CD4-positive, alpha-beta T cell treated with Interleukin-17A for 4 hours (primary cell): ENCODE results near the gene OAS3.
"Not testable (repeated sequence)": the region's sequence is repeated elsewhere in the genome, so short reads cannot be mapped to it uniquely, and the experiment has no call there.

ENCODE experiments used
- DNase-seq: peaks from one replicate; pipeline ENCODE4 v3.0.0-alpha.2; 2020; ENCODE audit warnings: mixed read lengths

Gene OAS3

DNA sequence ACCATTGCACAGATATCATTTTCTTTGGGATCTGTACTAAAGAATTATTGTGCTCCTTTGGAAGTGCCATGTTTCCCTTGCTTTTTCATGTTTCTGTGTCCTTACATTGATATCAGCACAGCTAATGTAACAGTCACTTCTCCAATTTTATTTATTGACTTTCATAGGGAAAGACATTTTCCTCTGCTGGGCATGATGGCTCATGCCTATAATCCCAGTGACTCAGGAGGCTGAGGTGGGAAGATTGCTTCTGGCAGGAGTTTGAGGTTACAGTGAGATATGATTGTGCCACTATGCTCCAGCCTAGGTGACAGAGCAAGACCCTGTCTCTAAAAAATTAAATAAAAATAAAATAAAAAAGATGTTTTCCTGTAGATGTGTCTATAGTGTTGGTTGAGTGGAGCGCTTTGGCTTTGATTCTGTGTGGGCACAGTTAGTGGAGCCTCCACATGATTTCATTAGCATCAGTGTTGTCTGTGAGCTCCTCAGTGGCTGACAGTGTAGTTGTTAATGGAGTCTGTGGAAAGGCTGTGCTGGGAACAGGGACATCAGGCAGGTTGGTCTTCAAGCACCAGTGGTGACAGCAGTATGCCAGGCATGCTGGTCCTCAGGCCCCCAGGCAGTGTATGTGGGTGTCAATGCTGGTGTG, 47.5 kb downstream of the OAS3 start:
- DNase-seq: no peak

DNA sequence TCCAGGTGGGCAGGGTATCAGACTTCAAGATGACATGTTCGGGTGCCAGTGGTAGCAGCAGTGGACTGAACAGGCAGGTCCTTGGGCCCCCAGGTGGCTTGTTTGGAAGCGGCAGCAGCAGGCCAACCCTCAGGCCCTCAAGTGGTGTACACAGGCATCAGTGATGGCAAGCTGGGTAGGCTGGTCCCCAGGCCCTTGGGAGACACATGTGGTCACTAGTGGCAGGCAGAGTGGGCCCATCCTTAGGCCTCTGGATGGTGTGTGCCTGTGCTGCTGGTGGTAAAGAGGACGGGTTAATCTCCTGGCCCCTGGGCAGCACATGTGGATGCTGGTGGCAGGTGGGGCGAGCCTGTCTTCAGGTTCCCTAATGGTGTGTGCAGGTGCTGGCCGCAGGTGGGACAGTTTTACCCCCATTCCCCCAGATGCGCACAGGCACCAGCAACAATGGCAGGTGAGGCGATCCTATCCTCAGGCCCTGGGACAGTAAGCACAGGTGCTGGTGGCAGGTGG, 48.1 kb downstream of the OAS3 start:
- no peak for DNase-seq

DNA sequence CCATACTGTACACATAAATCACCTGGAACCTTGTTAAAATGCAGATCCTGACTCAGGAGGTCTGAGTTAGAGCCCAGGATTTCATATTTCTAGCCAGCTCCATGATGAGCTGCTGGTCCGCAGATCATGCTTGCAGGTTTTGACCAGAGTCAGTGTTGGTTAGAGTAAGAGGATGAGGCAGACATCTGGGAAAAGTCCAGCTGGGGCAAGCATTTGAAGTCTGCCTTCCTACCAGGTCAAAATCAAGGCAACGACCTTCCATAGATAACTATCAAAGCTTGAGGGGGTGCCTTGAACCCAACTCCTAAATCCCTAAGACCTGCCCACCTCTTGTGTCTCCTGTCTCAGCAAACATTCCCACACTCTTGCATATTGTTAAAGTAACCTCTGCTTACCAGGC, 49.3 kb downstream of the OAS3 start:
- DNase-seq: no peak

DNA sequence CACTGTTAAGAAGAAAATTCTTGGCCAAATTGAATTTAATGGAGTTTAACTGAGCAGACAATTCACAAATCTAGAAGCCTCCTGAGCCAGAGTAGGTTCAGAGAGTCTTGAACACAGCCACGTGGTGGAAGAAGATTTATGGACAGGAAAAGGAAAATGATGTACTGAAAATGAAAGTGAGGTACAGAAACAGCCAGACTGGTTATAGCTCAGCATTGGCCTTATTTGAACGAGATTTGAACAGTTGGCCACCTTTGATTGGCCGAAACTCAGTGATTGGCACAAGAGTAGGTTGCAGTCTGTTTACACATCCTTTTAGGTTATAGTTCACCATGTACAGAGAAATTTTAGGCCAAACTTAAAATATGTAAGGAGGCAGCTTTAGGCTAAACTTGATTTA, 50.0 kb downstream of the OAS3 start:
- DNase-seq: no peak

- not testable (repeated sequence) for DNase-seq
Measured at GRCh38 chr12:112988823-112989385, 50.6 kb downstream of the OAS3 start.

DNA sequence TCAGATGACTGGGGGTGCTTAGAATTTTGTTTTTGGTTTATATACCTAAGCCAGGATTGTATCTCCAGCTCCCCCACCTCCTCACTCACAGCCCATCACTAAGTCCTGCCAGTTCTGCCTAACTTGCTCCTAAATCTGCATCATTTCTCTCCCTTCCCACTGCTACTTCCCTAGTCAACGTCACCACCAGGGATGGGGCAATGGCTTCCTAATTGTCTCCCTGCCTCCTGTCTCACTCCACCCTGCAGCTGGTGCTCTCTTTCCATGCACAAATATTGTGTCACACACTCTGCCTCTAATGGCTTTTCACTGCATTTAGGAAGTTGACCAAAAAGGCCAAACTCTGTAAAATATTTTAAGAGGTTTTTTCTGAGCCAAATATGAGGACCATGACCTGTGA, 51.5 kb downstream of the OAS3 start:
- no peak for DNase-seq

DNA sequence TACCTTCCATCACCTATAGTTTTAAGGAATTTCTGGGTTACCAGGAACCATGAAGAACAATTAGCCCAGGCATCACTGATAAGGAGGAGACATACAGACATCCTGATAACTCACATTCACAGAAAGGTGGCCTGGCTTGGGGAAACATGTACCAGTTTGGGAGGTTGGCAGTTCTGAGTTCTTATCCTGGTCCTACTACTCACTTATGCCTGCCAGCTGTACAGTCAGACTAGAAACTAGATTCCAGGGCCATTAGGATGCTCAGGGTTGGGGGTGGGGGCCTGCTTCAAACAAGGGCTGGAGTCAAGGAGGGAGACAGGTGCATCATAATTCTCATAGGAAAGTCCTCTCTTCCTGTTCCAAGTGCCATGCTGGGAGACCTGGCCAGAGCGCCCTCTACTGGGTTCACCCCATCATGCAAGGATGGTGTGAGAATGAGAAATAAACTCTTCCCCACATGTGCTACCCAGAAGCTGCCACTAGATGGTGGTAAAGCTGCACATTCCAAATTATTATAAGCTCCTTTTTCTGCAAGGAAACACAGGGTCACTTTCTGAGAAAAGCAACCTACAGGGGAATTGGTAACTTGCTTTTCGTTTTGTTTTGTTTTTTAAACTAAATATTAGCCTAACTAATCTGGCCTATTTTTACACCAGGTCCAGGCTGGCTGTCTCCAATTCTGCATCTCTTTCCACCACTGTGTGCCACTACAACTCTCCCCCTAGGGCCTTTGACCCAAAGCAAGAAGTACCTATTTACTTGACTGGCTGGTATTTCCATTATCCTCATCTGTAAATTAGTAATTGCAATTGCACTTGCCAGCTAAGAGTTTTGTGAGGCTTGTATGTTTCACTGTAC, 54.5 kb downstream of the OAS3 start:
- peak; percentile 68 for DNase-seq

GRCh38 chr12:112995008-112995407, 56.7 kb downstream of the OAS3 start:
- DNase-seq: no peak

GRCh38 chr12:112996501-112996900, 58.2 kb downstream of the OAS3 start:
- DNase-seq: no peak

- DNase-seq: no peak
Measured at GRCh38 chr12:112997506-112997905, 59.2 kb downstream of the OAS3 start.

DNA sequence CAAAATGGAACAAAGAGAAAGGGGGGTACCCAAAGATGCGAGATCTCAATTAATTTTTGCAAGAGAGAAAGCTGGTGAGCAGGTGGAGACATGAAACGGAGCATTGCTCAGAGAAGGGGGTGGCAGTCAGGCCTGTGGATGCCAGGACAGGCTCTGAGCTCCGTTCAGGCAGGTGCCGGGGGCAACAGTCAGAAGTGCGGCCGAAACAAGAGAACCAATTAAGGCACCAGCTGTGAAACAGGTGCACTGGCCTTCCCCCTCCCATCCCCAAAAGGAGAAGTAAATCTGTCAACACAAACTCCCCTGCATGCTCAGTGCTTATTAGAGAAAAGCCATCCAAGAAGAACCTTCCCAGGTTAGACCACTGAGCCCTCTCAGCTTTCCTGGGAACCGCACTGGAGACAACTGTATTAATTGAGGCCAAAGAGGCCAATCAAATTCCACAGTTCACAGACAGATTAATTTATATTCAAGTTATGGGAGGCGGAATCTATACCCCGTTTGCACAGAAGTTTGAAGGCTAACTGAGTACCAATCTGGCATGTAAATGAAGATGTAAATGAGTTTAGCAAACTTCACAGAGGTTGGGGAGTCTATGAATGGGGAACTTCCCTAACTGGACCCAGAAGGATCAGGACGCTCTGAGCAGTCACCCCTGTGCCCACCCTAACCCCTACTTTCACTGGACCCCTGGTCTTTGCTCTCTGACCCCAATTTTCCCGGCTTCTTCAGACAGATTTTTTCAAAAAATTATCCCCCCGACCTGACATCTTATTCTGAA, 60.9 kb downstream of the OAS3 start:
- DNase-seq: no peak

DNA sequence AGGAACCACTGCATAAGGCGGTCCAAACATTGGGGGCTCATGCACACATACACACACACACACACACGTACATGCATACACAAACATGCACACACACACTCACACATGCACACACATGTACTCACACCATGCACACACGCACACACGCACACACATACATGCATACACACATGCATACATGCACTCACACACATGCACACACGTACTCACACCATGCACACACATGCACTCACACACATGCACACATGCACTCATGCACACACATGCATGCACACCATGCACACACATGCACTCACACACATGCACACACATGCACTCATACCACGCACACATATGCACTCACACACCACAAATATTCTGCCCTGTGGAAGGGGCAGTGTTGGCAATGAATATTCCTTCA, 62.2 kb downstream of the OAS3 start:
- DNase-seq: no peak

GRCh38 chr12:113002155-113002554, 63.9 kb downstream of the OAS3 start:
- DNase-seq: no peak

DNA sequence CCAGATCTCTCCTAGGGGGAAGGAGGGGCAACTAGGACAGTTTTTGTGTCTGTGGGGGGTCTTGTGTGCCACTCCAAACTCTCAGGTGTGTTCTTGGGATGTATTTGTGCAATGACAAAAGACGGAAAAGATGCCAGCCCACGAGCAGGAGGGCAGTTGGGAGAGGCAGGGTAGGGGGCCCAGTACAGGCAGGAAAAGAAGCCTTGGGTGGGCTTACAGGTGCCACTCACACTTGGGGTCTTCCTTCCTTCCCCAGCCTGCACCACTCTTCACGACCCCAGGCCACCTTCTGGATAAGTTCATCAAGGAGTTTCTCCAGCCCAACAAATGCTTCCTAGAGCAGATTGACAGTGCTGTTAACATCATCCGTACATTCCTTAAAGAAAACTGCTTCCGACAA, 64.4 kb downstream of the OAS3 start:
- no peak for DNase-seq

DNA sequence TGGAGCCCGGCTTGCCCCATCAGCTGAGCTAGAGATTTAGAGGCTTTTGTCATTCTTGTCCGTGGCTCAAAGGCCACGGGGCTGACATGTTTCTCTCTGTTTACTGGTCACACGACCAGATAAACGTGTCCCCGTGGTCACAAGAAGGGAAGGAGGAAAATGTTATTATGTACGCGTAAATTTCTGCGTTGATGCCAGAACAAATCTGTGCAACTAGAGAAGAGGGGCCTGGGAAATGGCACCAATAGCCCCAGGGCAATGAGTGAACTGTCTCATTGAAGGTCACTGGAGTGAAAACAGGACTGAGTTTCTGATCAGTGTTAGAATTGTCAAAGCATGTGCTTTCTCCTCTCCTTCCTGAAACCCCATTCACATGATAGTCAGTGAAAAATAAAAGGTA, 65.4 kb downstream of the OAS3 start:
- no peak for DNase-seq

DNA sequence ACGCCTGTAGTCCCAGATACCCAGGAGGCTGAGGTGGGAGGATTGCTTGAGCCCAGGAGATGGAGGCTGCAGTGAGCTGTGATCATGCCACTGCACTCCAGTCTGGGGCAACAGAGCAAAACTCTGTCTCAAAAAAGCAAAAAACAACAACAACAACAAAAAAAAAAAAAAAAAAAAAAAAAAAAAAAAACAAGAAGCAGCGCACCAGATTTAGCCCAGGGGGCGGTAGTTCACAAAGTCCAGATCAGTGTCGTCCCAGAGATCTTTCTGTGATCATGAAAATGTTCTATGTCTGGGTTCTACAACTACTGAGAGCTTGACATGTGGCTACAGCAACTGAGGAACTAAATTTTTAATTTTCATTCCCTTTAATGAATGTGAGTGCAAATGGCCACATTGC, 67.5 kb downstream of the OAS3 start:
- no peak for DNase-seq

DNA sequence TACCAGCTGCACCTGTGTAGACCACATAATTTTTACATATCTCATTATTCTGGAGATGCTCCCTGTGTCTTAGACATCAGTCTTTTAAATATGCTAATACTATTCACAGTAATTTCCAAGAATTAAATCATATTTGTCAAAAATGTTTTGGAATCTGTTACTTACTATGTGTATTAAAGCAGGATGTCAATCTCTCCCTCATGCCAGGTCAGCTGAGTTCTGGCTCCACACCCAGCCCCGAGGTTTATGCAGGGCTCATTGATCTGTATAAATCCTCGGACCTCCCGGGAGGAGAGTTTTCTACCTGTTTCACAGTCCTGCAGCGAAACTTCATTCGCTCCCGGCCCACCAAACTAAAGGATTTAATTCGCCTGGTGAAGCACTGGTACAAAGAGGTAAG, 67.9 kb downstream of the OAS3 start:
- no peak for DNase-seq

DNA sequence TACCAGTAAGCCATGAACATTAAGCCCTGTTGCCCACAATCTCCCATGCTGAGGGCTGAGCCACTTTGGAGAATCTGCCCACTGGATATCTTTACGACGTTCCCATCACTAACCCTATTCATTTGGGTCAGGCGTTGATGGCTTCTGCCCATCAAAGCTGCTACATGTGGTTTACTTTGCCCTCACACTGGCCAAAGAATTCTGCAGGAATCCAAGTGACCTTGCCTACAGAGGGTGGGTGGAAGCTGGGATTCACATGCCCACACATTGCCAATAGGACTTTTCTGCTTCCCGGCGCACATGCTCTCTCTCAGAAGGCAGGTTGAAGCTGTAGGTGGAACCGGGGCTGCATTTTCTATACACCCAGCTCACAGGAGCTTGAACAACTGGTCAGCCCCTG, 68.4 kb downstream of the OAS3 start:
- DNase-seq: no peak

DNA sequence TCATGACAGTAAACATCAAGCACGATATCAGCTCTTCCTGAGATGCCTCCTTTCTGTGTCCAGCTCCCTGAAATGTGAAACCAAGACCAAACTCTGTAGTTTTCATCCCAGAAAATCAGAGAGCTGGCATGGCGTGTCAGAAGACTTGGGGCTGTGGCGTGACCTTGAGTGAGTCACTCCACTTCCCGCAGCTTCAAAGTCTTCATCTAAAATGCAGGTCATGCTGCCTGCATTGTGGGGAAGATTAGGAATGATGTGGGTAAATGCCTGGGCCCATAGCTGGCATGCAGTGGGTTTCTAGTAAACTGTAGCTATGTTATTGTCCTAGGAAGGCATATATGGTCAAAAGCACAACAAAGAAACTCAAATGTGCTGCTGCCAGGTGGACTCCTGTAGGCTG, 68.9 kb downstream of the OAS3 start:
- DNase-seq: no peak

- no peak for DNase-seq
Measured at GRCh38 chr12:113010701-113011100, 72.4 kb downstream of the OAS3 start.

DNA sequence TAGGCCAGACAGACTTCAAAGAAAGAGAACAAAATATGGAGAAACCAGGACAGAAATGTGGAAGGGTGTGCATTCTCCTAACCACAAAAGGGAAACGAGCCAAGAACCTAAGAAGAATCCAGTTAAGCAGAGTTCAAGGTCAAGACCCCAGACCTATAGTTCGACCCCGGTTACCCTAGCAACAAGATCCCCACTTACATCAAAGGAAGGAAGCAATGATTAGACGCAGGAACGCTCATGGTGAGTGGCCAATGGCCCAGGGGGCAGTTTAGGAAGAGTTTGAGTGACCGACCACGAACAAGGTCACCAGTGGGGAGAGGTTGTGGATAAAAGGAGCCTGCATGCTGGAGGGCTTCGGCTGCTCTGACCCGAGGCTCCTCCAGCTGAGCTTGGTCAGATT, 76.3 kb downstream of the OAS3 start:
- no peak for DNase-seq

DNA sequence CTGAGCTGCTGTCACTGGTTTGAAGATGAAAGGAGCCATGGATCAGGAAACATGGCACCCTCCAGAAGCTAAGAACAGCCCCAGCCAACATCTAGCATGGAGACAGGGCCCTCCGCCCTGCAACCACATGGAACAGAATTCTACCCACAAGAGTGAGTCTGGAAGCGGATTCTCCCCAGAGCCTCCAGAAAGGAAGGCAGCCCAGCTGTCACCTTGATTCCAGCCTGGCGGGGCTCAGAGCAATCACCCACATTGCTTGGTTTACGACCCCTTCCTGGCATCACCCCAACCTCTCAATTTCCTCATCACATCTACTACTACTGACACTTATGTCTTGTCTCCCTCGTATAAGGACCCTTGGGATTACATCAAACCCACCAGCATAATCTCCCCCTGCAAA, 78.5 kb downstream of the OAS3 start:
- DNase-seq: no peak

- no peak for DNase-seq
Measured at GRCh38 chr12:113019025-113019424, 80.8 kb downstream of the OAS3 start.
